ENCODE measurements around the gene UBB. TPM values are rescaled to one million over a fixed set of nuclear protein-coding genes. Genes with fewer than 3 reads are reported as not detected.

Gene UBB
- total and polyA plus RNA-seq, 9 of the 15 experiments (the other 6 are each of a cell fraction or from before 2014, with no cell fraction given) = 1,069 to 4,143 (median 1,696) TPM

GRCh38 chr17:16353317-16354174 lies 27.3 kb upstream of the UBB start, which contains the start of gene CENPV (continued):
- TF ChIP-seq NR0B1 (IDR thresholded peaks at IDR 0.05; ENCODE audit: partially characterized antibody) (no peak), ZNF395 (CRISPR knock-in tag; IDR thresholded peaks at IDR 0.05) (peak; percentile 56; the same call in 1 of the 2 replicates), MTA3 (IDR thresholded peaks at IDR 0.05; ENCODE audit: borderline replicate concordance) (0 out of 2 replicates have a peak, but pooled peaks have one; percentile 32), UBTF (IDR thresholded peaks at IDR 0.05; ENCODE audit: borderline replicate concordance in 1 of 2, low read depth in 2 of 2, low read length in 2 of 2) (peak in 1 of 2 experiments; percentile 1; a peak in 1 of 4 replicates), ZBTB11 (CRISPR knock-in tag; IDR thresholded peaks at IDR 0.05) (0 out of 6 replicates have a peak, but pooled peaks of 1 of the 3 experiments have one; percentile 22), ZNF592 (IDR thresholded peaks at IDR 0.05) (0 out of 2 replicates have a peak, but pooled peaks have one; percentile 7), GATAD2B (IDR thresholded peaks at IDR 0.05; ENCODE audit: borderline replicate concordance) (peak; percentile 64; the same call in 1 of the 2 replicates), TEAD1 (CRISPR knock-in tag; IDR thresholded peaks at IDR 0.05) (no peak), RBBP5 (IDR thresholded peaks at IDR 0.05; ENCODE audit: borderline replicate concordance, insufficient read depth, low read length, poor library complexity, severe bottlenecking) (peak; percentile 74)

Data from K562 (cell line).